Loucy (cell line): ENCODE data around the gene PDXP.

Experiments
- EZH2phosphoT487 ChIP-seq: fragments of 200-600 bp; IDR thresholded peaks from 2 replicates; pipeline ENCODE4 v1.6.1; 2018; ENCODE audit warnings: antibody characterized with exemption, mild to moderate bottlenecking, moderate library complexity, borderline replicate concordance
- TF ChIP-seq, protein P1 (sequence below): fragments of 200-600 bp; sonication (generic); conservative IDR thresholded peaks from 2 replicates; pipeline ENCODE4 v1.5.1; 2014; ENCODE audit warnings: mild to moderate bottlenecking, antibody characterized with exemption, low read length

DNA sequence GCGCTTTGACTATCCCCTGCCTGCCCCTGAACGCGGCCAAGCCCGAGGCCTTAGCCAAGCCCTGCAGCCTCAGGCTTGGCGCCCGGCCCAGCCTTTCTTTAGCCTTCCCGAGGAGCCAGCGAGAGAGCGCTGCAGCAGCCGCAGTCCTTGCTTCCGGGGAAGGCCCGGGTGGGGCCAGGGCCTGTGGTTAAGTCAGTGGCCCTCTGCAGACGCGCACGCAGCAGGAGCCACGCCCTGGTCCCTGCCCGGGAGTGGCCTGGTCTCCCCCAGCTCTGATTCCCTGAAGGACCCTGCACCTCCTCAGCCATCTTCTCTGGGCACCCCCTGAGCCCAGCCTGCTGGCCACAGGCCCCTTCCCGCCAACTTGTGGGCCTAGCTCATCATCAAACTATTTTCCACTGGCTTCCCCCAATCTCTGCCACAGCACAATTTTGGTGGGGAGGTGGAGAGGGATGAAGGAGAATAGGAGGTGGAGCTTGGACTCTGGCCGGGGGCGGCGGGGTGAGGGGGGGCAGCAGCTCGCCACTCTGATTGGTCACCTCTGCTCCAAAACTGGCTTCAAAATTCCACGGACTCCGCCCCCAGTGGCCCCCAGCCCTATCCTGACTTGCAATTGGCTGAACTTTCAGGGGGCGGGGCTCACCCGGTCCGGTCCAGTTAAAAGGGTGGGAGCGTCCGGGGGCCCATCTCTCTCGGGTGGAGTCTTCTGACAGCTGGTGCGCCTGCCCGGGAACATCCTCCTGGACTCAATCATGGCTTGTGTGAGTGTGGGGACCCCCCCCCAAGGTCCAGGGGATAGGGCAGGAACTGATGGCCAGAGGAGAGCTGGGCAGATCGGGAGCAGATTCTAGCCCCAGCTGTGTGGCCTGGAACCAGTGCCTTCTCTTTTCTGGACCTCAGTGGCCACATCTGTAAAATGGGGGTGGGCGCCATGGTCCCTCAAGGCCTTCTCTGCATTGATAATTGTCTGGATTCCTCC lies 16.7 kb downstream of the PDXP start, which contains the start of gene LGALS1:
- TF ChIP-seq, protein P1, sequence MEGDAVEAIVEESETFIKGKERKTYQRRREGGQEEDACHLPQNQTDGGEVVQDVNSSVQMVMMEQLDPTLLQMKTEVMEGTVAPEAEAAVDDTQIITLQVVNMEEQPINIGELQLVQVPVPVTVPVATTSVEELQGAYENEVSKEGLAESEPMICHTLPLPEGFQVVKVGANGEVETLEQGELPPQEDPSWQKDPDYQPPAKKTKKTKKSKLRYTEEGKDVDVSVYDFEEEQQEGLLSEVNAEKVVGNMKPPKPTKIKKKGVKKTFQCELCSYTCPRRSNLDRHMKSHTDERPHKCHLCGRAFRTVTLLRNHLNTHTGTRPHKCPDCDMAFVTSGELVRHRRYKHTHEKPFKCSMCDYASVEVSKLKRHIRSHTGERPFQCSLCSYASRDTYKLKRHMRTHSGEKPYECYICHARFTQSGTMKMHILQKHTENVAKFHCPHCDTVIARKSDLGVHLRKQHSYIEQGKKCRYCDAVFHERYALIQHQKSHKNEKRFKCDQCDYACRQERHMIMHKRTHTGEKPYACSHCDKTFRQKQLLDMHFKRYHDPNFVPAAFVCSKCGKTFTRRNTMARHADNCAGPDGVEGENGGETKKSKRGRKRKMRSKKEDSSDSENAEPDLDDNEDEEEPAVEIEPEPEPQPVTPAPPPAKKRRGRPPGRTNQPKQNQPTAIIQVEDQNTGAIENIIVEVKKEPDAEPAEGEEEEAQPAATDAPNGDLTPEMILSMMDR = no peak
- TF ChIP-seq EZH2phosphoT487 = no peak
